ENCODE data around the gene HAUS6.
"Not testable (repeated sequence)": the region's sequence is repeated elsewhere in the genome, so short reads cannot be mapped to it uniquely, and the experiment has no call there.

HAUS6 gene

GRCh38 chr9:19114680-19115270 is 12.1 kb upstream of the HAUS6 start:
- DNase-seq: no peak

DNA sequence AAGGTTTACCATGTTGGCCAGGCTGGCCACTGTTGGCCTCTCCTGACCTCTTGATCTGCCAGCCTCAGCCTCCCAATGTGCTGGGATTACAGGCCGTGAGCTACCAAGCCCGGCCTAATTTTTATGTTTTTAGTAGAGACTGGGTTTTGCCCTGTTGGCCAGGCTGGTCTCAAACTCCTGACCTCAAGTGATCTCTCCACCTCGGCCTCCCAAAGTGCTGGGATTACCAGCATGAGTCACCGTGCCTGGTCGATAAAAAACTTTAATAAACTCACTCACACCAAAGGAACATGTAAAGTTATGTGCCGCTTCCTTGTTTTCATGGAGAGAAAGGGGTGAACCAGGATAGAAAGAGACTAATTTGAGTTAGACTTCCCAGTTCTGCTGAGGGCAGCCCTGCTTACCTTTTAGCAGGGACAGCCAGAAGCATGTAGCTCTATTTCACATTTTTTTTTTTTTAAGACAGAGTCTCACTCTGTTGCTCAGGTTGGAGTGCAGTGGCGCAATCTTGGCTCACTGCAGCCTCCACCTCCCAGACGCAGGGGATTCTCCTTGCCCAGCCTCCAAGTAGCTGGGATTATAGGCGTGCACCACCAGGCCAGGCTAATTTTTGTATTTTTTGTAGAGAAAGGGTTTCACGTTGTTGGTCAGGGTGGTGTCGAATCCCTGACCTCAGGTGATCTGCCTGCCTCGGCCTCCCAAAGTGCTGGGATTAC is 11.4 kb upstream of the HAUS6 start:
- DNase-seq: no peak

- not testable (repeated sequence) for DNase-seq
Measured at GRCh38 chr9:19113064-19113611, 10.4 kb upstream of the HAUS6 start.

GRCh38 chr9:19108038-19108437 is 5.3 kb upstream of the HAUS6 start:
- DNase-seq: no peak

GRCh38 chr9:19104515-19105282 is 2.0 kb upstream of the HAUS6 start:
- no peak for DNase-seq

- peak; percentile 6 for DNase-seq
Measured at GRCh38 chr9:19102181-19102630, 498 bp downstream of the HAUS6 start.

DNA sequence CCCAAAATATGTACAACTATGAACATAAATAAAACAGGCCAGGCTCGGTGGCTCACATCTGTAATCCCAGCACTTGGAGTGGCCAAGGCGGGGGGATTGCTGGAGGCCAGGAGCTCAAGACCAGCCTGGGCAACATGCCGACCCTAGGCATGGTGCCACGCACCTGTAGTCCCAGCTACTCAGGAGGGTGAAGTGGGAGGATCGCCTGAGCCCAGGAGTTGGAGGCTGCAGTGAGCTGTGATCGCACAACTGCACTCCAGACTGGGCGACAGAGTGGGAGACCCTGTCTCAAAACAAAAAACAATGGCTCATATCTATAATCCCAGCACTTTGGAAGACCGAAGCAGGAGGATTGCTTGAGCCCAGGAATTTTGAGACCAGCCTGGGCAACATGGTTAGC is 1.5 kb downstream of the HAUS6 start:
- DNase-seq: no peak

- not testable (repeated sequence) for DNase-seq
Measured at GRCh38 chr9:19097431-19097830, 5.3 kb downstream of the HAUS6 start.

DNA sequence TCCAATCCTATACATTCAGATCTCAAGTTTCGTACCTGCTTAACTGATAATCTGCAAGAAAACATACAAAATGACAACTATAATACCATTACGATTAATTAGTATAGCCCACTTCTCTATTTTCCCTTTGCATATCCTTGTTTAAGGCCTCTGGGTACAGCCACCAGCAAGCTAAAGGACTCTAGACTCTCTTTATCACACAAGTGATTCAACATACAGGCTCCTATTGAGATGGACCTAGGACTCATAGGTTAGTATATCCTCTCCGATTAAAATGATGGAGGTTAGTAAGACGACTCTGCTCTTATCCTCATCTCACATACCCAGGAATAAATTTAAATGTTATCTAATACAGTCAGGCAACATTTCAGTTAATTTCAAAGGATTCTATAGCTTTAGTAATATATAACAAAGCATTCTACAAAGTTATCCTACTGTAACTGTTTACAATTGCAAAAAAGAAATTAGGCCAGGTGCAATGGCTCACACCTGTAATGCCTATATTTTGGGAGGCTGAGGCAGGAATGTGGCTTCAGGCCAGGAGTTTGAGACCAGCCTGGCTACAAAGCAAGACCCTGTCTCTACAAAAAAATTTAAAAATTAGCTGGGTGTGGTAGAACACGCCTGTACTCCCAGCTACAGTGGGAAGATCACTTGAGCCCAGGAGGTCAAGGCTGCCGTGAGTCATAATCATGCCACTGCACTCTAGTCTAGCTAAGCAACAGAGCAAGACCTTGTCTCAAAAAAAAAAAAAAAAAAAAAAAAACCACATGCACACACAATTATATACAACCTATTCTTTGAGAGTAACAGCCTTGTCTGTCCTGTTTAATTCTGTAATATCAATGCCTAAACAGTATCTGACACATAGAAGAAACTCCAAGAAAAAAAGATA is 15.4 kb downstream of the HAUS6 start:
- DNase-seq: no peak

GRCh38 chr9:19085295-19085694 is 17.4 kb downstream of the HAUS6 start:
- no peak for DNase-seq

- DNase-seq: no peak
Measured at GRCh38 chr9:19074836-19075235, 27.9 kb downstream of the HAUS6 start.

DNA sequence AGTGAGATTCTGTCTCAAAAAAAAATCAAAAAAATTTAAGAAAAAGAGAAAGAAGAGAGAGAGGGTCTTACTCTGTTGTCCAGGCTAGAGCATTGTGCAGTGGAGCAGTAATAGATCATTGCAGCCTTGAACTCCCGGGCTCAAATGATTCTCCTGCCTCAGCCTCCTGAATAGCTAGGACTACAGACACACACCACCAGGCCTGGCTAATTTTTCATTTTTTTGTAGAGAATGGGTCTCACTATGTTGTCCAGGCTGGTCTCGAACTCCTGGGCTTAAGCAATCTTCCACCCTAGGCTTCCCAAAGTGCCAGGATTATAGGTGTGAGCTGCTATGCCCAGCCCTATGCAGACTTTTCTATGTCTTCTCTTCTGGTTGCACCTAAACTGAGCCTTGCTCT is 28.5 kb downstream of the HAUS6 start:
- DNase-seq: no peak

GRCh38 chr9:19057033-19057432 is 45.7 kb downstream of the HAUS6 start:
- no peak for DNase-seq

DNA sequence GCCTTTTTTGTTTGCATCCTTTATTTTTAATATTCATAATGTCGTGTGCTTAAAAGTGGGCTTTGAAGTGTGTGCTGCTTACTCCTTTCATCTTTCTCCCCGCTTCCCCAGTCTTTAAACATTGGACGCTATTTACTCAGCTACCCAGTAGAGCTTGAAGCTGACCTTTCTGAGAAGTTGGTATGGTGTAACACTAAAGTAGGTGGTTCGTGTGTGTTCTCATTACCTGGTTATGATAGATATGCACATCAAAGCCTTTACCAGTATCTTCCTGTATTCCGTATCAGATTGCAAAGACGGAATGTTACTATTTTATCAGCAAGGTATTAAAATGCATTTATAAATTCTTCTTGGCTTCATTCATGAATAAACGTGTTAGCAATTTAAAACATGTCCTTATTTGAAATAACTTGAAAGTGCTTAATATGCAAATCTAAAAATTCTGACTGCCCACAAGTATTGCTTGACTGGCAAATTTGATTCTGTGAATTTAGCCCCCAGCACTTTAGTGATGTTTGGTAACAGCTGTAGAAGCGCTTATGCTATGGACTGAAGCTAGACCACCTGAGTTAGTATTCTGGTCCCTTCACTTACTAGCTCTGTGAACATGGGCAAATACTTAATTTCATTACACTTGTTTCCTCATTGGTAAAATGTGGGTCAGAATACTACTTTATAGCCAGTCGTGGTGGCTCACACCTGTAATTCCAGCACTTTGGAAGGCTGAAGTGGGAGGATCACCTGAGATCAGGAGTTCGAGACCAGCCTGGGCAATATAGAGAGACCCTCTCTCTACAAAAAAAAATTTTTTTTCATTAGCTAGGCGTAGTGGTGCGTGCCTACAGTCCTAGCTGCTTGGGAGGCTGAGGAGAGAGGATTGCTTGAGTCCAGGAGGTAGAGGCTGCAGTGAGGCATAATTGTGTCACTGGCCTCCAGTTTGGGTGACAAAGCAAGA is 51.8 kb downstream of the HAUS6 start:
- DNase-seq: no peak

GRCh38 chr9:19049917-19050636 is 52.6 kb downstream of the HAUS6 start:
- DNase-seq: no peak

DNA sequence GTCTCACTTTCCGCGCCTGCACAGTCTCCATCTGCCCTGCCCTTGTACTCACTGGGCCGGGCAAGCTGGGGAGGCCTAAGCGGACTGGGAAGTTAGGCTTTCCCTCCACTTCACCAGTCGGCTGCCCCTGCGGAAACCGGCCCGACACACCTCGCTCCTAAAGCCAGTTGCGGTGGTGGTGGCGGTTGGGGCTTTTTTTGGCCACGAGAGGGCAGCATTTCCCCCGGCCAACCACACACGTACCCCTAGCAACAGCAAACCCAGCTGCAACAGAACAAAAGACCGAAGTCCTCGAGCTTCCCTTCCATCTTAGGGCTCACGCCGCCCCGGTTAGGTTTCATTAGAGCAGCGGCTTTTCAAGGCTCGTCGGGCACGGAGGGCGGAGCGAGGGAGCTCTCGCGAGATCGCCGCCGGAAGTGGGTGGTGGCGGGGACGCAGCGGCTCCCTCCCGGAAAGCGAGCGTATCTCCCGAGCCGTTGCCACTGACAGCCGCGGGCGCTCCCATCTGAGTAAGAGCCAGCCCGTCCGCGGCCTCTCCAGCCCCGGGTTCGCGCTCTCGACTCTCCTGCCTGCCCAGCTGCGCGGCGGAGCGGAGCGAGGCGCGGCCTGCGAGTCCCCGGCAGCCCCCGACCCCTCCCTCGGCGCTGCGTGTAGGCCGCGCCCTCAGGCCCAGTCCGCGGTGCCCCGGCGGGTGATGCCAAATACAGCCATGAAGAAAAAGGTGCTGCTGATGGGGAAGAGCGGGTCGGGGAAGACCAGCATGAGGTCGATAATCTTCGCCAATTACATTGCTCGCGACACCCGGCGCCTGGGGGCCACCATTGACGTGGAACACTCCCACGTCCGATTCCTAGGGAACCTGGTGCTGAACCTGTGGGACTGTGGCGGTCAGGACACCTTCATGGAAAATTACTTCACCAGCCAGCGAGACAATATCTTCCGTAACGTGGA is 53.5 kb downstream of the HAUS6 start, which contains the start of gene RRAGA:
RRAGA (plus strand) TSS at position 462 of the 951 bp plus-strand sequence; CDS start at position 695, 233 bp downstream.
- DNase-seq: peak; percentile 93

- no peak for DNase-seq
Measured at GRCh38 chr9:19036611-19037010, 66.1 kb downstream of the HAUS6 start.

DNA sequence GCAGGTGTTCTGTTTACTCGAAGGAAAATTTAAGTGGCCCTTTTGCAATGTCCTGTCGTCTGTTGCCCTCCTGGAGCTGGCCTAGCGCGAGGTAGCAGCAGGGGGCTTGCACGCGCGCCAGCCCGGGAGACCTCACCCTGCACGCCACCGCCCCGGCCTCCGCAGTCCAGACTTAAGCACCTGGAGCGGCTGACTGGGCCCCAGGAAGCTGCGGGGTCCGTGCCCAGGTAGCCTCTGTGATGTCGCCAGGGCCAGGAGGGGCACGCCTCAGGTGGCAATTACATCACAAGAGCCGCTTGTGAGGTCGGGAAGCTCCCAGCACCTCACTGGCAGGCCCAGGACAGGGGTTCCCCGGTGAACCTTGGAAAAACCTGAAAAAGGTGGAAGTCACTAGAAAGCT is 69.7 kb downstream of the HAUS6 start, which contains the start of gene SAXO1:
SAXO1 (minus strand) TSS at position 195 of the 400 bp plus-strand sequence. CDS start 301 bp downstream, outside the sequence.
- no peak for DNase-seq

- DNase-seq: no peak
Measured at GRCh38 chr9:19032406-19032805, 70.3 kb downstream of the HAUS6 start.

All from stimulated activated CD4-positive, alpha-beta T cell treated with anti-CD3 and anti-CD28 coated beads, Interleukin-1b, Interleukin-23, amount 100 ng/mL, for 48 hours (primary cell).